Cortex of kidney (tissue), 1 donor: ENCODE measurements around the gene KRT222.

Experiments used
- DNase-seq: peaks from one replicate; lab custom pipeline; 2025; lab: John Stamatoyannopoulos, UW

Gene KRT222

DNA sequence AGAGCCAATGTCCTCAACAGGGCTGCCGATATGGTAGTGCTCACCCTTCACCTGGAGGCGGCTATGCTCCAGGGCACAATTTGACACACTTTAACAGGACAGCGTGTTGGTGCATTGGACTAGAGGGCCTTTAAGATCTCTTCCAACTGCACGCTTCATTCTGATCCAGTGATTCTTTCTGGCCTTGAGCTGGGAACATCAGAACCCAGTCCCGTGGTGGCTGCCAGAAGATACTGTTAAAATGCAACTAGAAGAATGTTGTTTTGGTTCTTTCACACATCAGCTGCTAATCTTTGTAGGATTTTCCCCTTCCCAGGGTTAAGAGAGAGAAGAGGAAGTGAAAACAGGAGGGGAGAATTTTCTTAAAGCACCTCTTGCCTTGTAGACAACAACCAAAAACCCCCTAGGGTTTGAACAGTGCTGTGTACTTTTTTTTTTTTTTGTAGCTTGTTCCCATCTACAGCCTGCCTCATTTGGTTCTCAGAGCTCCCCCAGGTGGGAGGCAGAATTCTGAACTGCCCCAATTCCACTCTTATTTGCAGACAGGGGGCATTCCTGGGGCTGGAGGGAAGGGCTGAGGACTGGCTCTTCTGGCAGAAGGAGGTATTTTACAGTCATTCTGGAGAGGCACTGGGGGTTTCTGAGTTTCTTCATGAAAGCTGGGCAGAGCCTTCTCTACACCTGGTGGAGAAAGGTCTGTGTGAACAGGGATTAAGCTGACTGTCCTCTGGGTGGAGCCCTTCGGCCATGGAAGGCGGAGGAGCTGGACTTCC is 49.7 kb downstream of the KRT222 start:
- DNase-seq = no peak

- DNase-seq = no peak
These were observed 50.4 kb downstream of the KRT222 start for GRCh38 chr17:40614431-40615067.

- DNase-seq = no peak
These were observed 51.4 kb downstream of the KRT222 start for GRCh38 chr17:40613467-40614154.

DNA sequence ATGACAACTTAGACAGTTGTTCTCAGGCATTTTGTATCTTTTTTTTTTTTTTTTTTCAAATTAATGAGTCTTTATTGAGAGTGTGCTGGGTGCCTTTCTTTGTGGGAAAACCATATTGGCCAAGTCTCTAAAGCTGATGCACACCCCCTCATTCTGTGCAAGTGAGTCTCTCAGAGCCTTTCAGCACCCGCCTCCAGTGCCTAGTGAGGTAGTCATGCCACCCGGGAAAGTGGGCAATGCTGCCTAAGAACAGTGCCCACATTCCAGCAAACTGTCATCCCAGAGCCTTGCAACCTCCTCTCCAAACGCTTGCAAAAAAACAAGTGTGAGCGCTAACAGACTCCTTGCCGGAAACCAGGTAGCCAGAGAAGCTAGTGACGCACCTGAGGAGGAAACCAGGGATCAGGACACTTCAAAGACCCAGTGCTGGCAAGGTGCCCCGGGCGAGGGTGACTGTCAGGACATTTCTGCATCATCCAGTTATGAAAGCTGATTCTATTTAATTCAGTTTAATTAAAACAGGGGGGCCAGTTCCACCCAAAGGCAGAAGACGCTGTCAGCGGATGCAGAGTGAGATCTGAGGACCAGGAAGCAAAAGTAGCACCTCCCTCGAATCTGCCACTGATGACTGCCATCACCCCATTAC is 52.3 kb downstream of the KRT222 start:
- DNase-seq = no peak

- DNase-seq = no peak
These were observed 53.0 kb downstream of the KRT222 start for GRCh38 chr17:40611840-40612474.

DNA sequence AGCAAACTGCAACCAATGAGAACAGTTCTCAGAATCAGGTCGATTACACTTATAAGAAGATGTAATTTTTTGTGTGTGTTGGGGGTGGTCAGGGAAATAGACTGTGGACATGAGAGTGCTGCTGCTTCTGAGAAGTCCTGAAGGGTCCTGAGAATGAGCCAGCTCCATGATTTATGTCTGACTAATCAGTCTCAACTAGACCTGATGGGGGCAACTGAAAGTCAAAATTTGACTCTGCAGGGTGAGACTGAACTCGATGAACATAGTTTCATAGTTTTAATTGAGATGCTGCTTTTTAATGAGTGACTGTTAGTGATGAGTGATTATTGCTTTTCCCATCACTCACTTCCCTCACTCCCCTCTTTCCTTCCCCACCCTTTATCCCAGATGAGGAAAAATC is 54.6 kb downstream of the KRT222 start:
- DNase-seq = no peak

GRCh38 chr17:40608061-40608581 is 56.9 kb downstream of the KRT222 start:
- DNase-seq = no peak

GRCh38 chr17:40607641-40608040 is 57.3 kb downstream of the KRT222 start:
- DNase-seq = no peak

DNA sequence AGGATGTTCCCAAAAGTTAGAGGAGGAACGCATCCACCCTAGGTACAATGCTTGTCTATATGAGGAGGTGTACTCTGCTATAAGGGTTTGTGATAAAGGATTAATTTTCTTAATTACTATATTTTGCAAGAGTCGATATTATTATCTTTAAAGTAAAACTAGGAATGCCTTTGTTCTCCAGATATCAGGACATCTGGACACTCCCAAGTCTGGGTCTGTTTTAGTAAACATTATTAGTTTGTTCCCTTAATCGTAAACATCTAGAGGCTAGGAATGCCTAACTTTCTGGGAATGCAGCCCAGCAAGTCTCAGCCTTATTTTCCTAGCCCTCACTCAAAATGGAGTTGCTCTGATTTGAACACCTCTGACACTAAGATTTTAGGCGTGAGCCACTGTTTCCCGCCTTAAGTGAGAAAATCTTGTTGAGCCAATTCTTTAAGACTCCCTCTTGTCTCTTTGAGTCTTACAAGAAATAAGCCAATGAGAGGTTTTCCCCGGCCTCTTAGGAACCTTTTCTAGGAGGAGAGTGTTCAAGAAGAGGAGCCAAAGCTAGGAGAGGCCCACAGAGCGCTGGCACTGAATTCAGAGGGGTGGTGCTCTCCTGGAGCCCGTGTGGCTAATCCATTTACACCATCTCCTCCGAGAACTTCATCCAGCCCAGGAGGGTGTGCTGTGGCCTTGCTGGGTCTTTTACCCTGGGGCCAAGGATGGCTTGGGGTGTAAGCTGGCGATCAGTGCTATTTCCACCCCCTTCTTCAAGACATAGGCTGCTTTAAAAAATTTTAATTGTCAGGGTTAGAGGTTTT is 58.2 kb downstream of the KRT222 start:
- DNase-seq = no peak

DNA sequence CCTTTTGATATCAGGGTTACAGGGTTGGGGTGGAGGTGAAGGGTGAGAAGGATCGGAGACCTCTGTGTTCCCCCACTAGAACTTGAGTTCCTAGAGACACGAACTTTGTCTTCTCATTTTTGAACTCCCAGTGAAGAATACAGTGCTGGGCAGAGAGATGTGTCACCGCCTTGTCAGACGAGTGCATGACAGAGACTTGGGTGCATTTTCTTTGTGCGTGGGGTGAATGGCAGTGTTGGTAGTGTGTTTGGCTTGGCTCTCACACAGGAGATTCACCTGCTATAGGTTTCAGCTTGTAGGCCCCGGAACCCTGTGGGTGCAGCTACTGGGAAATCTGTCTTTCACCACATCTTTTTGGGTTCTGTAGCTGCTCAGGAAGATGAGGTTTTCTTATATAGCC is 59.7 kb downstream of the KRT222 start:
- no peak for DNase-seq
